Liver (tissue), 9 donors: ENCODE results near the gene ZNF605. TPM values are rescaled to one million over a fixed set of nuclear protein-coding genes. Genes with fewer than 3 reads are reported as not detected.

Experiments used
- DNase-seq: peaks from one replicate; pipeline ENCODE4 v3.0.0-alpha.2; 2017; ENCODE audit warnings: low spot score
- H3K27ac ChIP-seq, 2 donors: one replicate each; pipeline ENCODE4 v1.7.0; 2013; ENCODE audit warnings: inconsistent platforms in 2 of 2, low read length in 2 of 2, control low read depth in 1 of 2, low read depth in 1 of 2, mild to moderate bottlenecking in 1 of 2
- H3K27me3 ChIP-seq, 4 donors: one replicate each; pipeline versions ENCODE4 v1.6.1 to v1.7.0; 2013; ENCODE audit warnings: low read length in 3 of 4, inconsistent platforms in 1 of 4, mild to moderate bottlenecking in 1 of 4, moderate library complexity in 1 of 4; ENCODE audit not compliant: control insufficient read depth in 4 of 4, insufficient read depth in 4 of 4
- H3K36me3 ChIP-seq, 4 donors: one replicate each; pipeline versions ENCODE4 v1.6.1 to v1.7.0; 2013; ENCODE audit warnings: low read length in 3 of 4, mild to moderate bottlenecking in 3 of 4, low read depth in 1 of 4, moderate library complexity in 1 of 4; ENCODE audit not compliant: control insufficient read depth in 4 of 4, insufficient read depth in 3 of 4
- H3K4me1 ChIP-seq, 4 donors: one replicate each; pipeline versions ENCODE4 v1.6.1 to v1.7.0; 2013; ENCODE audit warnings: low read length in 3 of 4, mild to moderate bottlenecking in 3 of 4, moderate library complexity in 1 of 4; ENCODE audit not compliant: control insufficient read depth in 4 of 4, insufficient read depth in 4 of 4
- H3K4me3 ChIP-seq, 3 donors: one replicate each; pipeline versions ENCODE4 v1.6.1 to v1.7.0; 2013; ENCODE audit warnings: low read length in 3 of 3, control low read depth in 1 of 3, low read depth in 1 of 3, mild to moderate bottlenecking in 1 of 3
- H3K9ac ChIP-seq, 2 donors: one replicate each; pipeline ENCODE4 v1.7.0; 2013; ENCODE audit warnings: low read length in 2 of 2, mild to moderate bottlenecking in 2 of 2, moderate library complexity in 2 of 2, control low read depth in 1 of 2, low read depth in 1 of 2
- H3K9me3 ChIP-seq, 4 donors: one replicate each; pipeline versions ENCODE4 v1.6.1 to v1.7.0; 2013; ENCODE audit warnings: low read length in 3 of 4; ENCODE audit not compliant: control insufficient read depth in 4 of 4
- EGR1 ChIP-seq, 2 donors: IDR thresholded peaks; 2 replicates each; pipeline ENCODE4 v1.6.1; 2016 to 2018; ENCODE audit warnings: antibody characterized with exemption in 2 of 2, low read depth in 2 of 2
- FOXA1 ChIP-seq: IDR thresholded peaks from 2 replicates; pipeline ENCODE4 v1.6.1; 2016; ENCODE audit warnings: antibody characterized with exemption
- FOXA2 ChIP-seq: IDR thresholded peaks from 2 replicates; pipeline ENCODE4 v1.6.1; 2016; ENCODE audit warnings: antibody characterized with exemption
- GABPA ChIP-seq, 2 donors: IDR thresholded peaks in 1 of 2; conservative IDR thresholded peaks in 1 of 2; 2 replicates each; pipeline ENCODE4 v1.6.1; 2016; ENCODE audit warnings: antibody characterized with exemption in 2 of 2, mild to moderate bottlenecking in 1 of 2, moderate library complexity in 1 of 2
- HNF4A ChIP-seq, 2 donors: conservative IDR thresholded peaks; 2 replicates each; pipeline ENCODE4 v1.6.1; 2016; ENCODE audit warnings: antibody characterized with exemption in 2 of 2, mild to moderate bottlenecking in 2 of 2
- JUND ChIP-seq, 2 donors: IDR thresholded peaks; 2 replicates each; pipeline ENCODE4 v1.6.1; 2016; ENCODE audit warnings: antibody characterized with exemption in 2 of 2
- NR2F2 ChIP-seq: IDR thresholded peaks from 2 replicates; pipeline ENCODE4 v1.6.1; 2016; ENCODE audit warnings: antibody characterized with exemption
- RAD21 ChIP-seq, 2 donors: IDR thresholded peaks; 2 replicates each; pipeline ENCODE4 v1.6.1; 2016; ENCODE audit warnings: antibody characterized with exemption in 2 of 2, mild to moderate bottlenecking in 2 of 2
- RXRA ChIP-seq, 2 donors: IDR thresholded peaks; 2 replicates each; pipeline ENCODE4 v1.6.1; 2017 to 2018; ENCODE audit warnings: antibody characterized with exemption in 2 of 2, mild to moderate bottlenecking in 1 of 2
- SP1 ChIP-seq: IDR thresholded peaks from 2 replicates; pipeline ENCODE4 v1.6.1; 2018; ENCODE audit warnings: antibody characterized with exemption, mild to moderate bottlenecking
- TAF1 ChIP-seq: conservative IDR thresholded peaks from 2 replicates; pipeline ENCODE4 v1.6.1; 2016; ENCODE audit warnings: antibody characterized with exemption, mild to moderate bottlenecking
- YY1 ChIP-seq: IDR thresholded peaks from 2 replicates; pipeline ENCODE4 v1.6.1; 2016; ENCODE audit warnings: antibody characterized with exemption, mild to moderate bottlenecking
- WGBS: extraction: QIAGEN DNeasy Blood & Tissue Kit; methylation state at CpG from one replicate; pipeline ENCODE4 v1.1.7; 2013; 5-methylcytosine and 5-hydroxymethylcytosine counted together
- polyA plus RNA-seq, 2 donors: library from polyadenylated mRNA; stranded (reverse) in 1 of 2; unstranded in 1 of 2; fragments of 200-250 nt in 1 of 2; fragments of >200 nt in 1 of 2; fragmentation: Nextera tagmentation in 1 of 2; extraction: Ambion mirVana in 1 of 2; gene quantifications; one replicate each; pipeline versions ENCODE4 v1.2.1 to v1.2.3, GENCODE V29; 2013 to 2015
- total RNA-seq, 2 donors: library from RNA; depleted of rRNA; stranded (reverse); fragments of >200 nt; gene quantifications; one replicate each; pipeline ENCODE4 v1.2.3, GENCODE V29; 2014
- TF ChIP-seq, protein P1 (sequence below): IDR thresholded peaks from 2 replicates; pipeline ENCODE4 v1.6.1; 2016; ENCODE audit warnings: antibody characterized with exemption
- TF ChIP-seq, protein P2 (sequence below): fragments of 150-350 bp; IDR thresholded peaks from 2 replicates; pipeline ENCODE4 v1.5.1; 2017; ENCODE audit warnings: improper control_type of control experiment, low read depth, low read length; ENCODE audit not compliant: missing input control
- TF ChIP-seq, protein P3 (sequence below): IDR thresholded peaks from 2 replicates; pipeline ENCODE4 v1.6.1; 2016; ENCODE audit warnings: antibody characterized with exemption
- TF ChIP-seq, protein P4 (sequence below): IDR thresholded peaks from 2 replicates; pipeline ENCODE4 v1.6.1; 2016; ENCODE audit warnings: antibody characterized with exemption, mild to moderate bottlenecking
- donor health status: healthy.
- donor health status: healthy.
- donor health status: healthy.
- donor health status: healthy.
- donor health status: healthy.

The ZNF605 gene
- total and polyA plus RNA-seq, 4 donors = 1.2 to 9.5 (median 3.6) TPM

DNA sequence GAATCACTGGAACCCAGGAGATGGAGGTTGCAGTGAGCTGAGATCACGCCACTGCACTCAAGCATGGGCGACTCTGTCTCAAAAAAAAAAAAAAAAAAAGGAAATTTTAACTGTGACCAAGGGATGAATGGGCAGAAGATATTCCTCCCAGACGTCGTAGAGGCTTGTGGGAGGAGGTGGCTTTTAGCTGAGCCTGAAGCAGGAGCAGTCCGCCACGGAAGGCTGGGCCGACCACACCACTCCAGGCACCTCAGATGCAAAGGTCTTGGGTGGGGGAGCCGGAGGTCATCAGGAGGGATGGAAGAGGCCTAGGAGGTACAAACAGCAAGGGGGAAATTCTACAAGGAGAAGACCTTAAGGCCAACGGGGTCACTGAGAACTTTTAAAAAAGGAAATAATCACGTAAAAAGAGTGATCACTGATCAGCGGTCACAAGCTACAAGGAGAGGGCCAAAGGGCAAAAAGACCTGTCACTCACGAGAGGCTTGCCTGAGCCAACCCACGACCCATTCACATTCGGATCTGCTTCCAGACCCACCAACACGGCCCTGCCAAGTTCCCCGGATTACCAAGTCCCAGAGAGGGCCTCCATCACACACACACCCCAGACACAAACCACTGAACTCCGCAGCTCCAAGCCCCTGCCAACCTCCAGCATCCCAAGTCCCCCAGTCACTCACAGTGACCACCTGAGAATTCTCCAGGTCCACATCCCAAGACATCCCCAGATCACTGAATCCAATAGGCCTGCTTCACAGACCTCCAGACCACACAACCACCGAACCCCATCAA, 3.5 kb downstream of the ZNF605 start (continued):
- TF ChIP-seq GABPA (IDR thresholded peaks at IDR 0.05 in 1 of 2, conservative IDR thresholded peaks at IDR 0.05 in 1 of 2) (no peak), HNF4A (conservative IDR thresholded peaks at IDR 0.05) (no peak), SP1 (no peak)

DNA sequence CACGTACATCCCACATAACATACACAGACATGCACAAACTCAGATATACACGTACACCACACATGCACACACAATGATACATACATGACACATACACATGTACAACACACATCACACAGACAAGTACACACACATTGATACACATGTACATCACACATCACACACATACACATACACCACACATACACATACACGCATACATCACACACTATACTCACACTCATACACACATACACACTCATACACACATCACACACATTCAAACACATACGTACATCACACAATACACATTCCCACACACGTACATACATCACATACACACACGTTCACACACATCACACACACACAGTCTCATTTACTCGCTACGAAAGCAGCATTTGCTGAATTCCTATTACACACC, 4.5 kb downstream of the ZNF605 start:
- Histone ChIP-seq H3K4me3 (peak overlapping the region in 2 of 3 donors; percentile 58 to 74), H3K4me1 (peaks cover 5 to 14% (median 10%) of the 10 kb centered on the region in 4 donors), H3K9ac (no peak overlapping the region), H3K27ac (no peak overlapping the region), H3K36me3 (peaks cover 2 to 36% (median 22%) of the 10 kb centered on the region in 4 donors), H3K9me3 (peaks cover 23 to 66% (median 51%) of the 10 kb centered on the region in 4 donors), H3K27me3 (no peaks in the 10 kb centered on the region)
- 98% methylated on average over 8 of the region's 8 CpGs for WGBS
- no peak for DNase-seq
- TF ChIP-seq EGR1 (IDR thresholded peaks at IDR 0.05; ENCODE audit: low read depth in 2 of 2) = no peak
- no peak for TF ChIP-seq SP1
- TF ChIP-seq FOXA1 = no peak
- TF ChIP-seq TAF1 = no peak
- no peak for TF ChIP-seq RAD21 (IDR thresholded peaks at IDR 0.05)
- TF ChIP-seq, protein P1, sequence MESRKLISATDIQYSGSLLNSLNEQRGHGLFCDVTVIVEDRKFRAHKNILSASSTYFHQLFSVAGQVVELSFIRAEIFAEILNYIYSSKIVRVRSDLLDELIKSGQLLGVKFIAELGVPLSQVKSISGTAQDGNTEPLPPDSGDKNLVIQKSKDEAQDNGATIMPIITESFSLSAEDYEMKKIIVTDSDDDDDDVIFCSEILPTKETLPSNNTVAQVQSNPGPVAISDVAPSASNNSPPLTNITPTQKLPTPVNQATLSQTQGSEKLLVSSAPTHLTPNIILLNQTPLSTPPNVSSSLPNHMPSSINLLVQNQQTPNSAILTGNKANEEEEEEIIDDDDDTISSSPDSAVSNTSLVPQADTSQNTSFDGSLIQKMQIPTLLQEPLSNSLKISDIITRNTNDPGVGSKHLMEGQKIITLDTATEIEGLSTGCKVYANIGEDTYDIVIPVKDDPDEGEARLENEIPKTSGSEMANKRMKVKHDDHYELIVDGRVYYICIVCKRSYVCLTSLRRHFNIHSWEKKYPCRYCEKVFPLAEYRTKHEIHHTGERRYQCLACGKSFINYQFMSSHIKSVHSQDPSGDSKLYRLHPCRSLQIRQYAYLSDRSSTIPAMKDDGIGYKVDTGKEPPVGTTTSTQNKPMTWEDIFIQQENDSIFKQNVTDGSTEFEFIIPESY = no peak
- TF ChIP-seq NR2F2 = no peak
- TF ChIP-seq YY1 = no peak
- TF ChIP-seq, protein P2, sequence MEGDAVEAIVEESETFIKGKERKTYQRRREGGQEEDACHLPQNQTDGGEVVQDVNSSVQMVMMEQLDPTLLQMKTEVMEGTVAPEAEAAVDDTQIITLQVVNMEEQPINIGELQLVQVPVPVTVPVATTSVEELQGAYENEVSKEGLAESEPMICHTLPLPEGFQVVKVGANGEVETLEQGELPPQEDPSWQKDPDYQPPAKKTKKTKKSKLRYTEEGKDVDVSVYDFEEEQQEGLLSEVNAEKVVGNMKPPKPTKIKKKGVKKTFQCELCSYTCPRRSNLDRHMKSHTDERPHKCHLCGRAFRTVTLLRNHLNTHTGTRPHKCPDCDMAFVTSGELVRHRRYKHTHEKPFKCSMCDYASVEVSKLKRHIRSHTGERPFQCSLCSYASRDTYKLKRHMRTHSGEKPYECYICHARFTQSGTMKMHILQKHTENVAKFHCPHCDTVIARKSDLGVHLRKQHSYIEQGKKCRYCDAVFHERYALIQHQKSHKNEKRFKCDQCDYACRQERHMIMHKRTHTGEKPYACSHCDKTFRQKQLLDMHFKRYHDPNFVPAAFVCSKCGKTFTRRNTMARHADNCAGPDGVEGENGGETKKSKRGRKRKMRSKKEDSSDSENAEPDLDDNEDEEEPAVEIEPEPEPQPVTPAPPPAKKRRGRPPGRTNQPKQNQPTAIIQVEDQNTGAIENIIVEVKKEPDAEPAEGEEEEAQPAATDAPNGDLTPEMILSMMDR = no peak
- no peak for TF ChIP-seq FOXA2

DNA sequence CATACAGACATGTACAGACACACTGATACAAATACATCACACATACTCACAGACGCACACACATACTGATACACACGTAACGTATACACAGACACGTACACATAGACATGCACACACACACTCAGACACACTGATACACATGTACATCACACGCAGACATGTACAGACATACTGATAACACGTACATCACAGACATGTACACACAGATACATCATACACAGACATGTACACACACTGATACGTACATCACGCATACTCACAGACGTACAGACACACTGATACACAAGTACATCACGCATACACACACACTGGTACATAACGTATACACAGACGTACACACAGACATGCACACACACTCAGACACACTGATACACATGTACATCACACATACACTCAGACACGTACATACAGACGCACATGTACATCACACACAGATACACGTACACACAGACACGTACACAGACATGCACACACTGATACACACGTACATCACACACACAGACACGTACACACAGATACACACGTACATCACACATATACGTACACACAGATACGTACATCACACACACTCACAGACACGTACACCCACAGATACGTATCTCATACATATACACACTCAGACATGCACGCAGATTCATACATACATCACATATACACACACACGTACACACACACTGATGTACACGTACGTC, 5.1 kb downstream of the ZNF605 start:
- peaks cover 2 to 42% (median 27%) of the 10 kb centered on the region in 4 donors for H3K36me3 ChIP-seq
- no peak for TF ChIP-seq GABPA (IDR thresholded peaks at IDR 0.05 in 1 of 2, conservative IDR thresholded peaks at IDR 0.05 in 1 of 2)
- TF ChIP-seq, protein P2 = no peak
- no peak for TF ChIP-seq RXRA (IDR thresholded peaks at IDR 0.05)
- TF ChIP-seq, protein P3, sequence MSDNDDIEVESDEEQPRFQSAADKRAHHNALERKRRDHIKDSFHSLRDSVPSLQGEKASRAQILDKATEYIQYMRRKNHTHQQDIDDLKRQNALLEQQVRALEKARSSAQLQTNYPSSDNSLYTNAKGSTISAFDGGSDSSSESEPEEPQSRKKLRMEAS = no peak
- no peak for TF ChIP-seq JUND (IDR thresholded peaks at IDR 0.05)
- no peak for TF ChIP-seq NR2F2
- no peak for TF ChIP-seq YY1
- TF ChIP-seq, protein P1 = no peak
- TF ChIP-seq, protein P4, sequence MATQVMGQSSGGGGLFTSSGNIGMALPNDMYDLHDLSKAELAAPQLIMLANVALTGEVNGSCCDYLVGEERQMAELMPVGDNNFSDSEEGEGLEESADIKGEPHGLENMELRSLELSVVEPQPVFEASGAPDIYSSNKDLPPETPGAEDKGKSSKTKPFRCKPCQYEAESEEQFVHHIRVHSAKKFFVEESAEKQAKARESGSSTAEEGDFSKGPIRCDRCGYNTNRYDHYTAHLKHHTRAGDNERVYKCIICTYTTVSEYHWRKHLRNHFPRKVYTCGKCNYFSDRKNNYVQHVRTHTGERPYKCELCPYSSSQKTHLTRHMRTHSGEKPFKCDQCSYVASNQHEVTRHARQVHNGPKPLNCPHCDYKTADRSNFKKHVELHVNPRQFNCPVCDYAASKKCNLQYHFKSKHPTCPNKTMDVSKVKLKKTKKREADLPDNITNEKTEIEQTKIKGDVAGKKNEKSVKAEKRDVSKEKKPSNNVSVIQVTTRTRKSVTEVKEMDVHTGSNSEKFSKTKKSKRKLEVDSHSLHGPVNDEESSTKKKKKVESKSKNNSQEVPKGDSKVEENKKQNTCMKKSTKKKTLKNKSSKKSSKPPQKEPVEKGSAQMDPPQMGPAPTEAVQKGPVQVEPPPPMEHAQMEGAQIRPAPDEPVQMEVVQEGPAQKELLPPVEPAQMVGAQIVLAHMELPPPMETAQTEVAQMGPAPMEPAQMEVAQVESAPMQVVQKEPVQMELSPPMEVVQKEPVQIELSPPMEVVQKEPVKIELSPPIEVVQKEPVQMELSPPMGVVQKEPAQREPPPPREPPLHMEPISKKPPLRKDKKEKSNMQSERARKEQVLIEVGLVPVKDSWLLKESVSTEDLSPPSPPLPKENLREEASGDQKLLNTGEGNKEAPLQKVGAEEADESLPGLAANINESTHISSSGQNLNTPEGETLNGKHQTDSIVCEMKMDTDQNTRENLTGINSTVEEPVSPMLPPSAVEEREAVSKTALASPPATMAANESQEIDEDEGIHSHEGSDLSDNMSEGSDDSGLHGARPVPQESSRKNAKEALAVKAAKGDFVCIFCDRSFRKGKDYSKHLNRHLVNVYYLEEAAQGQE = no peak

More for the DNA sequence above, 5.1 kb downstream of the ZNF605 start:
- peaks cover 5 to 12% (median 8%) of the 10 kb centered on the region in 4 donors for H3K4me1 ChIP-seq
- H3K9me3 ChIP-seq = peaks cover 27 to 73% (median 57%) of the 10 kb centered on the region in 4 donors
- H3K4me3 ChIP-seq = peak overlapping the region in 2 of 3 donors; percentile 58 to 74
- DNase-seq = no peak
- H3K27me3 ChIP-seq = no peaks in the 10 kb centered on the region
- no peak overlapping the region for H3K27ac ChIP-seq
- H3K9ac ChIP-seq = no peak overlapping the region
- 98% methylated on average over 27 of the region's 27 CpGs for WGBS
